ENCODE data around the gene IKBKE. TPM values are rescaled to one million over a fixed set of nuclear protein-coding genes. Genes with fewer than 3 reads are reported as not detected.

IKBKE gene
- total RNA-seq, 6 donors from 2014 or later, result 7.4 to 25.1 (median 9.2) TPM

- Histone ChIP-seq H3K4me1 (peaks cover 0 to 8% (median 4%) of the 10 kb centered on the region in 4 donors), H3K27me3 (no peaks in the 10 kb centered on the region), H3K4me3 (no peak overlapping the region), H3K27ac (no peak overlapping the region), H3K36me3 (no peaks in the 10 kb centered on the region), H3K9me3 (no peaks in the 10 kb centered on the region)
- no peak for TF ChIP-seq EP300 (IDR thresholded peaks at IDR 0.05)
- TF ChIP-seq POLR2A (IDR thresholded peaks at IDR 0.05), result no peak
- no peak for TF ChIP-seq POLR2AphosphoS5 (IDR thresholded peaks at IDR 0.05)
- no peak for TF ChIP-seq CTCF (IDR thresholded peaks at IDR 0.05)
- 55 to 62% methylated on average over 5 of the region's 5 CpGs for WGBS, 2 donors
- DNase-seq (no peak), ATAC-seq (ENCODE audit: low FRiP score in 2 of 2) (no peak)
These were observed 54.6 kb downstream of the IKBKE start for GRCh38 chr1:206524739-206525364.

GRCh38 chr1:206526064-206526911 lies 56.0 kb downstream of the IKBKE start:
- no peak for TF ChIP-seq POLR2A (IDR thresholded peaks at IDR 0.05)
- no peak for TF ChIP-seq EP300 (IDR thresholded peaks at IDR 0.05)
- TF ChIP-seq POLR2AphosphoS5 (IDR thresholded peaks at IDR 0.05), result no peak
- no peak for TF ChIP-seq CTCF (IDR thresholded peaks at IDR 0.05)
- Histone ChIP-seq H3K9me3 (no peaks in the 10 kb centered on the region), H3K4me1 (peaks cover 0 to 8% (median 2%) of the 10 kb centered on the region in 4 donors), H3K36me3 (no peaks in the 10 kb centered on the region), H3K4me3 (no peak overlapping the region), H3K27me3 (no peaks in the 10 kb centered on the region), H3K27ac (no peak overlapping the region)
- DNase-seq (no peak), ATAC-seq (ENCODE audit: low FRiP score in 2 of 2) (peak in 1 of 2 donors; percentile 44)
- 51 to 63% methylated on average over 5 to 6 of the region's 6 CpGs for WGBS, 2 donors

- DNase-seq (no peak), ATAC-seq (ENCODE audit: low FRiP score in 2 of 2) (no peak)
- WGBS, 2 donors, result 90% methylated on average over 7 of the region's 7 CpGs
- TF ChIP-seq CTCF (IDR thresholded peaks at IDR 0.05), result no peak
- no peak for TF ChIP-seq POLR2A (IDR thresholded peaks at IDR 0.05)
- TF ChIP-seq EP300 (IDR thresholded peaks at IDR 0.05), result no peak
- no peak for TF ChIP-seq POLR2AphosphoS5 (IDR thresholded peaks at IDR 0.05)
- no peaks in the 10 kb centered on the region for H3K9me3 ChIP-seq
- peaks cover 0 to 5% (median 0%) of the 10 kb centered on the region in 4 donors for H3K4me1 ChIP-seq
- no peaks in the 10 kb centered on the region for H3K27me3 ChIP-seq
- no peak overlapping the region for H3K4me3 ChIP-seq
- no peaks in the 10 kb centered on the region for H3K36me3 ChIP-seq
- H3K27ac ChIP-seq, result no peak overlapping the region
These were observed 59.1 kb downstream of the IKBKE start for GRCh38 chr1:206529425-206529824.

- no peak overlapping the region for H3K27ac ChIP-seq
- no peaks in the 10 kb centered on the region for H3K27me3 ChIP-seq
- no peak for DNase-seq
- H3K4me3 ChIP-seq, result no peak overlapping the region
- H3K4me1 ChIP-seq, result no peaks in the 10 kb centered on the region
- ATAC-seq (ENCODE audit: low FRiP score in 2 of 2), result peak in 1 of 2 donors; percentile 23
- TF ChIP-seq EP300 (IDR thresholded peaks at IDR 0.05) (no peak), POLR2AphosphoS5 (IDR thresholded peaks at IDR 0.05) (no peak), CTCF (IDR thresholded peaks at IDR 0.05) (no peak), POLR2A (IDR thresholded peaks at IDR 0.05) (no peak)
- no peaks in the 10 kb centered on the region for H3K36me3 ChIP-seq
- no peaks in the 10 kb centered on the region for H3K9me3 ChIP-seq
- 96 to 99% methylated on average over 7 of the region's 7 CpGs for WGBS, 2 donors
These were observed 62.1 kb downstream of the IKBKE start for GRCh38 chr1:206532368-206532767.
